Erythroblast (primary cell): ENCODE measurements around the gene RAB38.

Source experiments
- GATA1 ChIP-seq: IDR thresholded peaks from 2 replicates; pipeline ENCODE4 v1.6.1; 2011; ENCODE audit warnings: low read depth, mild to moderate bottlenecking, control low read depth, low read length, moderate library complexity
- POLR2A ChIP-seq: IDR thresholded peaks from 2 replicates; pipeline ENCODE4 v1.6.1; 2011; ENCODE audit warnings: mild to moderate bottlenecking, low read length

DNA sequence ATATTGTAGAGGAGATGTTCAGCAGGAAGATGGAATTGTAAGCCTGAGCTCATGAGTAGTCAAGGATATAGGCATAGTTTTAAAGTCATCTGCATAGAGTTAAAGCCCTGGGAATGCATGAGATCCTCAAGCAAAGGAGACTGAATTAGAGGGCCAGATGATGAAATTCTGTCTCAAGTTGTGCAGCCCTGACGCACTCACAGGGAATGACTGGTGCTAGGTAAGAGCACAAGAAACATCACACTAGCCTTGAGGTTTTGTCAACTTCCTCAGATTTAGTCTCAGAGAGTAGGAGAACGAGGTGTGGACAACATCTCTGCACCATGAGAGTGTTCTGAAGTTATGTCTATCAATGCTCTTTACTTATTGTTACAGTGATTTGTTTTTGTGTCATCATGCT, 5.8 kb downstream of the RAB38 start:
- TF ChIP-seq POLR2A (no peak), GATA1 (no peak)
